ENCODE measurements around the gene STK38L.
A peak's percentile ranks its signal among the peaks of the same experiment; 100 is the strongest.

The STK38L gene

GRCh38 chr12:27347779-27348178 is 103.7 kb downstream of the STK38L start:
- CTCF ChIA-PET = interaction anchor here (1.4 kb wide), 1 partner anchor 8 kb away, joined by 4 read pairs; no protein-coding TSS in a partner anchor
- DNase-seq (ENCODE audit: low spot score) = peak; percentile 38
- POLR2A ChIA-PET (ENCODE audit: low non-redundant PET) = no interaction called here
- TF ChIP-seq CTCF (conservative IDR thresholded peaks at IDR 0.05; ENCODE audit: low read depth) = no peak
- no peak overlapping the region for H3K27ac ChIP-seq

- no peak for DNase-seq (ENCODE audit: low spot score)
- no peak overlapping the region for H3K27ac ChIP-seq
- no peak for TF ChIP-seq CTCF (conservative IDR thresholded peaks at IDR 0.05; ENCODE audit: low read depth)
- POLR2A ChIA-PET (ENCODE audit: low non-redundant PET) = no interaction called here
- CTCF ChIA-PET = interaction anchor here (0.6 kb wide), 1 partner anchor 337 kb away, joined by 3 read pairs; the partner anchor contains the start of gene TM7SF3
These were observed 107.4 kb downstream of the STK38L start for GRCh38 chr12:27351476-27351875.

DNA sequence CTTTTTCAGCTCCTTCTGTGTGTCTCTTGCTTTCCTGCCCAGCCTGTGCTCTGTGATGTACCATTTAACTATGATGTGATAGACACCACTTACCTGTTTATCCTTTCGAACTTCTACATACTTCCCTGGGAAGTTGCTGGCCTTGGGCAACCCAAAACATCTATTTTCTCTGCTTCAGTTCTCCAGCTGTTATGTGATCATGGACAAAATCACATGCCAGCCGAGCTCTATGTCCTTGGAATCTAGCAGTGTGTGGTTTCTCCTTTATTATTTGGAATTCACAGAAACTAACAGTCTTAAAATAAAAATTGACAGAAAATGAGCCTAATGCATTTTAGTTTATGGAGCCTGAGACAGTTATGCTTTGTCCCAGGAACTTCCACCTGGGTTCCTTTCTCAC is 111.4 kb downstream of the STK38L start:
- ChIA-PET CTCF (interaction anchor here (1.5 kb wide), 1 partner anchor 8 kb away, joined by 4 read pairs; no protein-coding TSS in a partner anchor), POLR2A (ENCODE audit: low non-redundant PET) (no interaction called here)
- no peak for DNase-seq (ENCODE audit: low spot score)
- no peak overlapping the region for H3K27ac ChIP-seq
- no peak for TF ChIP-seq CTCF (conservative IDR thresholded peaks at IDR 0.05; ENCODE audit: low read depth)

DNA sequence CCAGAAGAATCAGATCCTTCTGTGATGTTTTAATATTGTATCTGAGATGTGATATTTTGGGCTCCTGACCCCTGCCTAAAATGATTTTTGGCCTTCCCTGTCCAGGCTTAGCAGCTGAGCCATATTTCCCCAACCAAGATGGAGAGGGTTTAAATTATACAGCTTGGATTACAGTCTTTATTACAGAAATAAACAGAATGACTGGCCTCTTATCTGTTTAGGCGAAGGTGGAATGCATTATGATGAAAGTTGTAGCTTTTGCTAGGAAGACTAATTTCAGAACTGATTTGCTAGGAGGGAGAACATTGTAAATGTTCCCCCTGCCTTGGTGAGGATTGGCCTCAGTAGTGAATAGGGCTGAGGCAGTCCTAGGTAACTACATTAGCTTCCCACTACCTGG is 111.9 kb downstream of the STK38L start:
- POLR2A ChIA-PET (ENCODE audit: low non-redundant PET) = no interaction called here
- CTCF ChIA-PET = interaction anchor here (1.5 kb wide), 1 partner anchor 9 kb away, joined by 4 read pairs; no protein-coding TSS in a partner anchor
- no peak for TF ChIP-seq CTCF (conservative IDR thresholded peaks at IDR 0.05; ENCODE audit: low read depth)
- no peak overlapping the region for H3K27ac ChIP-seq
- DNase-seq (ENCODE audit: low spot score) = no peak

- CTCF ChIA-PET = interaction anchor here (0.5 kb wide), 1 partner anchor 20 kb away, joined by 3 read pairs; no protein-coding TSS in a partner anchor
These were observed 115.7 kb downstream of the STK38L start for GRCh38 chr12:27359578-27360340.

DNA sequence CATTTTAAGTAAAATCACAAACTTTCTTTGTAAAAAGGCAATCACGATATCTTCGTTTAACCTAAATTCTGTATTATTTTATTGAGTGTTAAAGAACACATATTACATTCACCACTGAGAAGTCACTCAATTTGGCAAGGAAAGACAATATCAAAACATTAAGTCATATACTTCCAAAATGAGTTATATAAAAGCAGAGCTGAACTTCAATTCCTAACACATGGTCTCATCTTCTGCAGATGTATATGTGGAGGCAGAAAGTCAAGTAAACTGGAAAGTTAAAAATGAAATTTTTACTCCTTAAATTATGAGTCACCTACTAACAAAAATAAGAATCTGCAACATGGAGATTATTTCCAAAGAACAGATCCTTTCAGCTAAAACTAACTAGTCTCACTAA is 117.3 kb downstream of the STK38L start:
- no peak for DNase-seq (ENCODE audit: low spot score)
- TF ChIP-seq CTCF (conservative IDR thresholded peaks at IDR 0.05; ENCODE audit: low read depth) = no peak
- CTCF ChIA-PET = no interaction called here
- POLR2A ChIA-PET (ENCODE audit: low non-redundant PET) = no interaction called here
- no peak overlapping the region for H3K27ac ChIP-seq

More at GRCh38 chr12:27359578-27360340, 115.7 kb downstream of the STK38L start:
- POLR2A ChIA-PET (ENCODE audit: low non-redundant PET) = no interaction called here
- no peak for TF ChIP-seq CTCF (conservative IDR thresholded peaks at IDR 0.05; ENCODE audit: low read depth)
- no peak overlapping the region for H3K27ac ChIP-seq
- no peak for DNase-seq (ENCODE audit: low spot score)
